ENCODE results near the gene AKR1E2. TPM values are rescaled to one million over a fixed set of nuclear protein-coding genes. Genes with fewer than 3 reads are reported as not detected.
A peak's percentile ranks its signal among the peaks of the same experiment; 100 is the strongest.

AKR1E2 gene
- total and polyA plus RNA-seq, 9 of the 15 experiments (the other 6 are each of a cell fraction or from before 2014, with no cell fraction given), result 4.2 to 16.6 (median 9.8) TPM

DNA sequence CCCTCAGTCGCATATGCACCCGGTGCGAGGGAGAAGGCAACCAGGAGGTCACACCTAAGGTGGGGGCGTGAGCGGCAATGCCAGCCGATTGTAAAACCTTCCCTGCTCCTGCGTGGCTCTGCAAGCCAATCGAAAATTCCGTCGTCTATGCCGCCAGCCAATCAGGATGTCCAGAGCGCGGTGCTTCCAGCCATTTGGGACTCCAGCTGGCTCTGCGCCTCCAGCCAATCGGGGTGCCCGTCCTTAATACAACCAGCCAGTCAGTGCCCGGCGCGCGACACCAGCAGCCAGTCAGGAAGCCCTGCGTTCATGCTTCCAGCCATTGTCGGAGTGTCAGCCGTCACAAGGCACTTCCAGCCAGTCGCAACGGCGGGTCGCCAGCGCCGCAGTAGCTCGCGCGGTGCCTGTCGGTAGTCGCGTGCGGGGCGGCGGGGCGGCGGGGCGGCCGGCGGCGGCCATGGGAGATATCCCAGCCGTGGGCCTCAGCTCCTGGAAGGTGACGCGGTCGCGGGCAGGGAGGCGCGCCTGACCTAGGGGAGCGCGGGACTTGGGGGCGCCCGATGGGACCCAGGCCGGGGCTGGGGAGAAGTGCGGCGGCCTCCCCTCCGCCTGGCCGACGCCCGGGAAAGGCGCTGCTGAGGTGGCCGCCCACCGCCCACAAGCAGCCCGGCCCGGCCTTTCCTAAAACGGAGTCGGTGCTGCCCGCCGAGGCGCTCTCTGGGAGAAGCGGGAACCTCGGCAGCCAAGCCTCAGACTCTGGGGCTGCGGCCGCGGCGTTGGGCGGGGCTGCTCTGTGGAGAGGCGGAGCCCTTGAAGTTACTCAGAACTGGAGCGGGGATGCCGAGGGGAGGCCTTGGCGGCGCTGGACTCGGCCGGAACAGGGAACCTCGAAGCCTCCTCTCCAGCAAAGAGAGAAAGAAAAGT lies at the start of gene AKR1E2 (continued):
- no peak for TF ChIP-seq ZNF583 (CRISPR knock-in tag; IDR thresholded peaks at IDR 0.05)
- no peak for TF ChIP-seq TCF3 (CRISPR knock-in tag; IDR thresholded peaks at IDR 0.05)
- TF ChIP-seq MAFF (IDR thresholded peaks at IDR 0.05; ENCODE audit: low read length), result no peak
- TF ChIP-seq, protein P1, sequence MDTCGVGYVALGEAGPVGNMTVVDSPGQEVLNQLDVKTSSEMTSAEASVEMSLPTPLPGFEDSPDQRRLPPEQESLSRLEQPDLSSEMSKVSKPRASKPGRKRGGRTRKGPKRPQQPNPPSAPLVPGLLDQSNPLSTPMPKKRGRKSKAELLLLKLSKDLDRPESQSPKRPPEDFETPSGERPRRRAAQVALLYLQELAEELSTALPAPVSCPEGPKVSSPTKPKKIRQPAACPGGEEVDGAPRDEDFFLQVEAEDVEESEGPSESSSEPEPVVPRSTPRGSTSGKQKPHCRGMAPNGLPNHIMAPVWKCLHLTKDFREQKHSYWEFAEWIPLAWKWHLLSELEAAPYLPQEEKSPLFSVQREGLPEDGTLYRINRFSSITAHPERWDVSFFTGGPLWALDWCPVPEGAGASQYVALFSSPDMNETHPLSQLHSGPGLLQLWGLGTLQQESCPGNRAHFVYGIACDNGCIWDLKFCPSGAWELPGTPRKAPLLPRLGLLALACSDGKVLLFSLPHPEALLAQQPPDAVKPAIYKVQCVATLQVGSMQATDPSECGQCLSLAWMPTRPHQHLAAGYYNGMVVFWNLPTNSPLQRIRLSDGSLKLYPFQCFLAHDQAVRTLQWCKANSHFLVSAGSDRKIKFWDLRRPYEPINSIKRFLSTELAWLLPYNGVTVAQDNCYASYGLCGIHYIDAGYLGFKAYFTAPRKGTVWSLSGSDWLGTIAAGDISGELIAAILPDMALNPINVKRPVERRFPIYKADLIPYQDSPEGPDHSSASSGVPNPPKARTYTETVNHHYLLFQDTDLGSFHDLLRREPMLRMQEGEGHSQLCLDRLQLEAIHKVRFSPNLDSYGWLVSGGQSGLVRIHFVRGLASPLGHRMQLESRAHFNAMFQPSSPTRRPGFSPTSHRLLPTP (IDR thresholded peaks at IDR 0.05; ENCODE audit: borderline replicate concordance, extremely low read depth, insufficient read length), result no peak
- no peak for TF ChIP-seq MTA2 (IDR thresholded peaks at IDR 0.05; ENCODE audit: low read depth)
- TF ChIP-seq, protein P2, sequence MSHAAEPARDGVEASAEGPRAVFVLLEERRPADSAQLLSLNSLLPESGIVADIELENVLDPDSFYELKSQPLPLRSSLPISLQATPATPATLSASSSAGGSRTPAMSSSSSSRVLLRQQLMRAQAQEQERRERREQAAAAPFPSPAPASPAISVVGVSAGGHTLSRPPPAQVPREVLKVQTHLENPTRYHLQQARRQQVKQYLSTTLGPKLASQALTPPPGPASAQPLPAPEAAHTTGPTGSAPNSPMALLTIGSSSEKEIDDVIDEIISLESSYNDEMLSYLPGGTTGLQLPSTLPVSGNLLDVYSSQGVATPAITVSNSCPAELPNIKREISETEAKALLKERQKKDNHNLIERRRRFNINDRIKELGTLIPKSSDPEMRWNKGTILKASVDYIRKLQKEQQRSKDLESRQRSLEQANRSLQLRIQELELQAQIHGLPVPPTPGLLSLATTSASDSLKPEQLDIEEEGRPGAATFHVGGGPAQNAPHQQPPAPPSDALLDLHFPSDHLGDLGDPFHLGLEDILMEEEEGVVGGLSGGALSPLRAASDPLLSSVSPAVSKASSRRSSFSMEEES (CRISPR knock-in tag; IDR thresholded peaks at IDR 0.05), result no peak
- peak; percentile 79; the same call in 1 of the 2 replicates for TF ChIP-seq FOXJ2 (tag; IDR thresholded peaks at IDR 0.05)
- no peak for TF ChIP-seq ZNF384 (IDR thresholded peaks at IDR 0.05; ENCODE audit: low read depth, low read length)
- TF ChIP-seq ZNF23 (CRISPR knock-in tag; IDR thresholded peaks at IDR 0.05), result no peak
- peak; percentile 72 for TF ChIP-seq ZNF143 (CRISPR knock-in tag; IDR thresholded peaks at IDR 0.05)
- TF ChIP-seq NCOA1 (IDR thresholded peaks at IDR 0.05; ENCODE audit: low read depth), result no peak
- no peak for TF ChIP-seq GATAD2A (IDR thresholded peaks at IDR 0.05)
- TF ChIP-seq ATF1 (CRISPR knock-in tag; IDR thresholded peaks at IDR 0.05), result no peak
- TF ChIP-seq ATF1 (tag; IDR thresholded peaks at IDR 0.05), result peak; percentile 76
- no peak for TF ChIP-seq CSDE1 (IDR thresholded peaks at IDR 0.05)
- peak; percentile 88 for TF ChIP-seq RBM25 (IDR thresholded peaks at IDR 0.05; ENCODE audit: low read depth, low read length, severe bottlenecking)
